HL-60/S4 treated with retinoic acid at 250 ng/mL for 4 days and 3 days (cell line): ENCODE results near the gene KLF5.
"Not testable (repeated sequence)": the region's sequence is repeated elsewhere in the genome, so short reads cannot be mapped to it uniquely, and the experiment has no call there.

Source experiments
- in situ Hi-C: fragments of 300-500 bp; cut with MboI; formaldehyde crosslinking; loops from 2 replicates; pipeline ENCODE4 v1.7.0; 2022; ENCODE audit warnings: low sequenced_read_pairs

KLF5 gene

GRCh38 chr13:73058736-73059459 lies at the start of gene KLF5:
KLF5 (plus strand) TSS chr13:73059005; CDS start chr13:73059328, 323 bp downstream.
- in situ Hi-C loops: no loop called here

DNA sequence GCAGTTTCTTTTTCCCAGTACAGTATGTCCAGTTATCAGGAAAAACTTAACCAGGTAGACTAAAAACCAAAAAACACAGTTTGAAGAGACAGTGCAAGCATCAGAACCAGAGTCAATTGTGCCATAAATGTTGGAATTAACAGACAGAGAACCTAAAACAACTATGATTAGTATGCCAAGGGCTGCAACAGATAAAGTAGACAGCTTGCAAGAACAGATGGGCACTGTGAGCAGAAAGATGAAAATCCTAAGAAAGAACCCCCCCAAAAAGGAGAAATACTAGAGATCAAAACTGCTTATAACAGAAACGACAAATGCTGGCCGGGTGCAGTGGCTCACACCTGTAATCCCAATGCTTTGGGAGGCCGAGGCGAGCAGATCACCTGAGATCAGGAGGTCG lies 47.1 kb upstream of the KLF5 start:
- in situ Hi-C loops: no loop called here

- in situ Hi-C loops: no loop called here
Observed at GRCh38 chr13:73015805-73016204, 43.0 kb upstream of the KLF5 start.

DNA sequence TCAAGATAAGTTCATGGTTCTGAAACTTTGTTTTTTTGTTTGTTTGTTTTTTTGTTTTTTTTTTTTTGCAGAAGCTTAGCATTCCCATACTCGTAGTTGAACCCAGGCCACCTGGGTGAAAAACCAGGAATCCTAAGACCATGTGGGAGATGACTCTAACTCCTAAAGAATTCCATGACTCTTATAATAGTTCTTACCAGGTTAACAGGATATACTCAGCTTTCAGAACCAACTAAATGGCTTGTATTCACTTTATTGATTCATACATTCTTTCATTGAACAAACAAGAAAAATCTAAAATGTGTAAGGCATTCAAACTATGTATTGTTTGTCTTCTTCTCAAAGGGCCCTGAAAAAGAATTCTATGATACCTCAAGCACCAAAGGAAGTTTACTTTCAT lies 40.5 kb upstream of the KLF5 start:
- in situ Hi-C loops: no loop called here

- in situ Hi-C loops: no loop called here
Observed at GRCh38 chr13:73025217-73026012, 33.4 kb upstream of the KLF5 start.

- in situ Hi-C loops: no loop called here
Observed at GRCh38 chr13:73034901-73035300, 23.9 kb upstream of the KLF5 start.

DNA sequence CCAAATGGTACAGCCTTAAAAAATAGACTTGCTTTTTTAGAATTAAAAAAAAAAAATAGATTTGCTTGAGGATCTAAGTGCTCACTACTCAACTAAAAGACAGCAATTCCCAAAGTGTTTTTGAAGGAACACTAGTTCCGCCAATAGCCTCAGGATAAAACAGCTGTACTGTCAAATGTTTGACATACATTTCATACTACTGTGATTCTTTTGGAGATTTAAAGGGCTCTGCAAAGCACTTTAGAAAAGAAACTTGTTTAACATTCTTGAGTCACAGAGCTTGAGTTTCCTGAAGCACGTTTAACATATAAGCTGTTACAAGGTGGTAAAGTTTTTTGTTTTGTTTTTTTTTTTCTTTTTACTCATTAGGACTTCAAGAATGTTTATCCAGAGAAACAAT lies 23.1 kb upstream of the KLF5 start:
- in situ Hi-C loops: no loop called here

- in situ Hi-C loops: no loop called here
Observed at GRCh38 chr13:73036566-73036965, 22.2 kb upstream of the KLF5 start.

GRCh38 chr13:73038064-73038463 lies 20.7 kb upstream of the KLF5 start:
- in situ Hi-C loops: no loop called here

GRCh38 chr13:73039201-73040108 lies 19.4 kb upstream of the KLF5 start:
- in situ Hi-C loops: no loop called here

DNA sequence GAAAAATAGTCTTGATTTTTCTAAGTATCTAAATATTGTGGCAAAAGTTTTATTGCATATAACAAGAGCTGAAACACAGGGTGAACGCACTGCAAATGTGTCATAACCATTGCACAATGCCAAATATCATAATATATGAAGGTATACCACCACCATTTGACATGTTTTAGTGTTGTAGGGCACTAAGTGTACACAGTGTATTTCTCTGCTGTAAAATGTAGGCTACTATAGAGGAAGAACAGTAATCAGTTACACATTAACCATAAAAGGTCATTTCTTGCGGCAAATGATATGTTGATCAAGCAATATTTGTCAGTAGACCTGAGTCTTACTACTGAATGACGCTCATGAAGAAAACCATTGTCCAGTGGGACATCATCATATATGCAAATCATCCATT lies 18.3 kb upstream of the KLF5 start:
- in situ Hi-C loops: no loop called here

GRCh38 chr13:73040968-73041596 lies 17.7 kb upstream of the KLF5 start:
- in situ Hi-C loops: no loop called here

- in situ Hi-C loops: no loop called here
Observed at GRCh38 chr13:73045031-73045430, 13.8 kb upstream of the KLF5 start.

DNA sequence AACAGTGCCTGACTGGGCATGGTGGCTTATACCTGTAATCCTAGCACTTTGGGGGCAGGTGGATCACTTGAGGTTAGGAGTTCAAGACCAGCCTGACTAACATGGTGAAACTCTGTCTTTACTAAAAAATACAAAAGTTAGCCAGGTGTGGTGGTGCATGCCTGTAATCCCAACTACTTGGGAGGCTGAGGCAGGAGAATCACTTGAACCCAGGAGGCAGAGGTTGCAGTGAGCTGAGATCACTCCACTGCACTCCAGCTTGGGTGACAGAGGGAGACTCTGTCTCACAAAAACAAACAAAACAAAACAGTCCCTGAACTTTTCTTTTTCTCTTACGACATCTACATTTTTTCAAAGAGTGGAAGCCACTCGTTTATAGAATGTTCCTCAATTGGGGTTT lies 10.2 kb upstream of the KLF5 start:
- in situ Hi-C loops: not testable (repeated sequence)

- in situ Hi-C loops: no loop called here
Observed at GRCh38 chr13:73054712-73055111, 4.1 kb upstream of the KLF5 start.

GRCh38 chr13:73055813-73056564 lies 2.8 kb upstream of the KLF5 start:
- in situ Hi-C loops: no loop called here

- in situ Hi-C loops: no loop called here
Observed at GRCh38 chr13:73056565-73056962, 2.2 kb upstream of the KLF5 start.

- in situ Hi-C loops: no loop called here
Observed at GRCh38 chr13:73057284-73058063, 1.3 kb upstream of the KLF5 start.

- in situ Hi-C loops: no loop called here
Observed at GRCh38 chr13:73058064-73058313, 816 bp upstream of the KLF5 start.

DNA sequence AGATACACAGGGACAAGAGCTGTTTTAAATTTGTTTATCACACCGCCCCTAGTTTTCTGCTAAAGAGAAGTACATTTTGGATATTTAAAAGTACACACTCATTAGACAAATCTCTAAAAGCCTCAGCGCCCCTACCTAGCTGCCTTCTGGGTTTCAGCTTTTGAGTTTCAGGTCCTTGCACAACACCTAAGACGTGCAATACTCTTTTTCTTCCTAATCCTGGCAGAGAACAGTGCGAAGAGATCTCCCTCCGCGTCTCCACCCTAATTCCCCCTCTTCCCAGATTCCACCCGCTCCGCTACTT lies 421 bp upstream of the KLF5 start:
- in situ Hi-C loops: no loop called here
